Lung (tissue), 12 donors: ENCODE data around the gene FUT7. TPM values are rescaled to one million over a fixed set of nuclear protein-coding genes. Genes with fewer than 3 reads are reported as not detected.

ENCODE experiments used
- ATAC-seq: fragments of 200-7000 bp; cut with Tn5 transposase; one replicate; pipeline ENCODE4 v1.9.1; 2020; ENCODE audit warnings: moderate number of reproducible peaks; ENCODE audit not compliant: insufficient read depth, low FRiP score
- DNase-seq, 3 donors: peaks; one replicate each; pipeline ENCODE4 v3.0.0-alpha.2; 2013 to 2017
- H3K27ac ChIP-seq, 2 donors: one replicate each; pipeline ENCODE4 v1.5.1; 2013; ENCODE audit warnings: mild to moderate bottlenecking in 2 of 2, moderate library complexity in 2 of 2, control low read depth in 1 of 2, inconsistent platforms in 1 of 2, low read depth in 1 of 2, low read length in 1 of 2
- H3K27me3 ChIP-seq, 3 donors: one replicate each; pipeline ENCODE4 v1.5.1; 2013; ENCODE audit warnings: low read length in 2 of 3; ENCODE audit not compliant: control insufficient read depth in 3 of 3, insufficient read depth in 3 of 3
- H3K36me3 ChIP-seq, 4 donors: one replicate each; pipeline ENCODE4 v1.5.1; 2013; ENCODE audit warnings: low read length in 4 of 4, mild to moderate bottlenecking in 1 of 4, moderate library complexity in 1 of 4; ENCODE audit not compliant: control insufficient read depth in 4 of 4, insufficient read depth in 4 of 4
- H3K4me1 ChIP-seq, 5 donors: one replicate each; pipeline ENCODE4 v1.5.1; 2013; ENCODE audit warnings: low read length in 5 of 5, mild to moderate bottlenecking in 2 of 5, moderate library complexity in 1 of 5; ENCODE audit not compliant: control insufficient read depth in 5 of 5, insufficient read depth in 5 of 5
- H3K4me3 ChIP-seq: one replicate; pipeline ENCODE4 v1.5.1; 2013; ENCODE audit warnings: mild to moderate bottlenecking, control low read depth, moderate library complexity
- H3K9ac ChIP-seq, 2 donors: one replicate each; pipeline ENCODE4 v1.5.1; 2013; ENCODE audit warnings: low read length in 2 of 2, control low read depth in 1 of 2; ENCODE audit not compliant: insufficient read depth in 1 of 2
- H3K9me3 ChIP-seq, 4 donors: one replicate each; pipeline ENCODE4 v1.5.1; 2013; ENCODE audit warnings: low read length in 3 of 4, mild to moderate bottlenecking in 1 of 4, moderate library complexity in 1 of 4; ENCODE audit not compliant: control insufficient read depth in 4 of 4, insufficient read depth in 3 of 4
- CTCF ChIP-seq: IDR thresholded peaks from 2 replicates; pipeline ENCODE4 v1.5.1; 2012; ENCODE audit warnings: mild to moderate bottlenecking; ENCODE audit errors: control extremely low read depth, extremely low read depth
- WGBS, 2 donors: extraction: QIAGEN DNeasy Blood & Tissue Kit; methylation state at CpG; one replicate each; pipeline ENCODE4 v1.1.7; 2013; 5-methylcytosine and 5-hydroxymethylcytosine counted together
- polyA plus RNA-seq, 2 donors: library from polyadenylated mRNA; stranded (reverse); fragments of 200-250 nt; gene quantifications; one replicate each; pipeline ENCODE4 v1.2.1, GENCODE V29; 2013
- total RNA-seq, 2 donors: library from RNA; depleted of rRNA in 1 of 2; stranded (reverse); fragments of >200 nt in 1 of 2; gene quantifications; one replicate each; pipeline ENCODE4 v1.2.1, GENCODE V29; 2014 to 2021
- donor health status: control.
- donor health status: control.
- donor health status: Bipolar disorder and iron deficiency.
- donor health status: healthy.
- donor health status: DM: yes; HTN: yes; CAD: no.

Gene FUT7
- total and polyA plus RNA-seq, 4 donors = 0.37 to 5.5 (median 0.73) TPM

- H3K4me3 ChIP-seq = no peak overlapping the region
- no peak for DNase-seq
- peaks cover 0 to 11% (median 3%) of the 10 kb centered on the region in 3 donors for H3K27me3 ChIP-seq
- peaks cover 0 to 7% (median 0%) of the 10 kb centered on the region in 4 donors for H3K36me3 ChIP-seq
- H3K9me3 ChIP-seq = no peaks in the 10 kb centered on the region
- H3K27ac ChIP-seq = no peak overlapping the region
- H3K4me1 ChIP-seq = peaks cover 0 to 32% (median 11%) of the 10 kb centered on the region in 5 donors
- no peak for TF ChIP-seq CTCF
- H3K9ac ChIP-seq = no peak overlapping the region
- WGBS, 2 donors = 90 to 93% methylated on average over 8 of the region's 8 CpGs
- no peak for ATAC-seq
Measured at GRCh38 chr9:137073992-137074399, 42.1 kb upstream of the FUT7 start.

GRCh38 chr9:137071282-137071681 lies 39.4 kb upstream of the FUT7 start:
- WGBS, 2 donors = 87 to 89% methylated on average over 2 of the region's 2 CpGs
- no peak for ATAC-seq
- DNase-seq = no peak
- H3K27ac ChIP-seq = peak overlapping the region in 1 of 2 donors; percentile 4
- H3K9ac ChIP-seq = peak overlapping the region; percentile 5 to 17
- H3K27me3 ChIP-seq = peaks cover 0 to 2% (median 0%) of the 10 kb centered on the region in 3 donors
- H3K4me3 ChIP-seq = no peak overlapping the region
- H3K4me1 ChIP-seq = peaks cover 0 to 23% (median 0%) of the 10 kb centered on the region in 5 donors
- H3K36me3 ChIP-seq = no peaks in the 10 kb centered on the region
- H3K9me3 ChIP-seq = no peaks in the 10 kb centered on the region
- no peak for TF ChIP-seq CTCF

GRCh38 chr9:137070906-137071275 lies 39.0 kb upstream of the FUT7 start:
- WGBS, 2 donors = 13 to 26% methylated on average over 6 of the region's 6 CpGs
- ATAC-seq (peak; percentile 8), DNase-seq (no peak)
- peak overlapping the region; percentile 5 to 17 for H3K9ac ChIP-seq
- H3K4me1 ChIP-seq = peaks cover 0 to 23% (median 0%) of the 10 kb centered on the region in 5 donors
- no peak overlapping the region for H3K4me3 ChIP-seq
- H3K27ac ChIP-seq = peak overlapping the region; percentile 4 to 6
- TF ChIP-seq CTCF = no peak
- H3K9me3 ChIP-seq = no peaks in the 10 kb centered on the region
- H3K27me3 ChIP-seq = no peaks in the 10 kb centered on the region
- H3K36me3 ChIP-seq = no peaks in the 10 kb centered on the region
